ENCODE data around the gene STRBP. TPM values are rescaled to one million over a fixed set of nuclear protein-coding genes. Genes with fewer than 3 reads are reported as not detected.

STRBP gene
- polyA plus RNA-seq, 4 donors, result 19.3 to 51.6 (median 50.1) TPM

GRCh38 chr9:123073991-123074422 lies 194.4 kb downstream of the STRBP start:
- DNase-seq (ENCODE audit: low read depth in 4 of 4, low spot score in 3 of 4), result no peak

DNA sequence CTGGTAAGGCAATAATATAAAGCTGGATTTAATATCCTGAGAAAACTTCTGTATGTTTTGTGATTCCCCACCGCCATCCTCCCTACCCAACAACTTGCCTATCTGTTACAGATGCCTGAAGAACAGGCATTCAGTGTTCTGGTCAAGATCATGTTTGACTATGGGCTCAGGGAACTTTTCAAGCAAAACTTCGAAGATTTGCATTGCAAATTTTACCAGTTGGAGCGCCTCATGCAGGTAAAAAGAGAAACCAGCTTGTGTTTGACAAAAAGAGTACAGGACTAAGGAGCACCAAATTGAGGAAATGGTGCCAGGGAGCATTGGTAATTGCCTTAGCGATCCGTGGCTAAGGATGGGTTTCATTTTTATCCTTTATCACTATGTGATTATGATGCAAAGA lies 194.9 kb downstream of the STRBP start:
- DNase-seq (ENCODE audit: low read depth in 4 of 4, low spot score in 3 of 4), result no peak

DNA sequence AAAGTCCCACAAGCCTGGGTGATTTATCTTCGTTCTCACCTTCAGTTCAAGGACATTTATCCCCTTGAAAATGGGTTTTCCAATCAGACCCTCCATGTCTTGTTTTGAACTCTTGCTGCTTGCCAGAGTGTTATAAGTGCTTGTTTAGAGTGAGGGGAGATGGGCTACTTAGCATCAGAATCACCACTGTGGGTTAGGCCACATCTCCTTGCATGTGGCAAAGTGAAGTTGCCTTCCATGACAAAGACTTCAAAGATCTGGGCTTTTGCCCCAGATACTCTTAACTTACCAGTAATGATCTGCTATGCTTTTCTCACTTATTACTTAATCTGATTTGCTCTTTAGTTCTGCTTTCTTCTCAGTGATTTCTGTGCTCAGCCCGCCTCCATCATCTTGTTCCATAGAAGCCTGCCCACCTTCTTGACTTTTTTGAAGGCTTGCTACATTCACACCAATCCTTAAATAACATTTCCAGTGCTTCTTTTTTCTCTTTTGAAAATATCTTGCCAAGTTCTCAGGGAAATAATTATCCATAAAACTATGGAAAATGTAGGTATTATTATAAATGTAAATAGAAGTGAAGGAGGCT lies 195.9 kb downstream of the STRBP start:
- DNase-seq (ENCODE audit: low read depth in 4 of 4, low spot score in 3 of 4), result no peak

Other genes with a start within 250 kb of the STRBP start
- under 1 TPM; 0.26 to 0.34 (median 0.31) TPM for gene GPR21, start 234.9 kb downstream of the STRBP start, polyA plus RNA-seq (ENCODE audit: insufficient read length in 4 of 4)
- 10 to 100 TPM in 3 of 4 donors, under 1 TPM in 1; 0.90 to 30.2 (median 20.5) TPM for gene CRB2, start 87.6 kb upstream of the STRBP start, polyA plus RNA-seq (ENCODE audit: insufficient read length in 4 of 4)